NCI-H2081 (cell line): Measurements from ENCODE around the gene IFITM10.
"Not testable (repeated sequence)": the region's sequence is repeated elsewhere in the genome, so short reads cannot be mapped to it uniquely, and the experiment has no call there.

ENCODE experiments used
- DNase-seq, 2 experiments: peaks; one replicate each; lab custom pipeline; 2025; lab: John Stamatoyannopoulos, UW

The IFITM10 gene

GRCh38 chr11:1691026-1691877 lies 59.1 kb downstream of the IFITM10 start:
- DNase-seq, result no peak

GRCh38 chr11:1690167-1691025 lies 60.0 kb downstream of the IFITM10 start:
- no peak for DNase-seq

GRCh38 chr11:1689250-1690166 lies 60.9 kb downstream of the IFITM10 start:
- DNase-seq, result not testable (repeated sequence)

- not testable (repeated sequence) for DNase-seq
Observed at GRCh38 chr11:1688336-1688947, 62.0 kb downstream of the IFITM10 start.

- DNase-seq, result not testable (repeated sequence)
Observed at GRCh38 chr11:1686220-1686619, 64.2 kb downstream of the IFITM10 start.

GRCh38 chr11:1684886-1685874 lies 65.2 kb downstream of the IFITM10 start:
- DNase-seq, result not testable (repeated sequence)

GRCh38 chr11:1683904-1684572 lies 66.4 kb downstream of the IFITM10 start:
- DNase-seq, result not testable (repeated sequence)

GRCh38 chr11:1683216-1683615 lies 67.2 kb downstream of the IFITM10 start:
- not testable (repeated sequence) for DNase-seq
